ENCODE data around the gene PLEKHG4. TPM values are rescaled to one million over a fixed set of nuclear protein-coding genes. Genes with fewer than 3 reads are reported as not detected.
A peak's percentile ranks its signal among the peaks of the same experiment; 100 is the strongest.

The PLEKHG4 gene
- total RNA-seq, 2 donors from 2014 or later: 21.8 to 29.6 TPM

- WGBS, 2 donors: 59 to 65% methylated on average over 8 of the region's 8 CpGs
- intact Hi-C loops (cut with DNase I): no loop called here
- DNase-seq: no peak
Measured at GRCh38 chr16:67265834-67266233, 13.5 kb upstream of the PLEKHG4 start.

GRCh38 chr16:67268136-67268579, 11.2 kb upstream of the PLEKHG4 start:
- H3K4me3 ChIP-seq: no peak overlapping the region
- no peaks in the 10 kb centered on the region for H3K36me3 ChIP-seq (replicated peaks in 1 of 2; ENCODE audit: insufficient read depth in 1 of 2, low read depth in 2 of 2)
- peak in 3 of 4 donors; percentile 22 to 52 (median 50) for DNase-seq
- TF ChIP-seq POLR2A (IDR thresholded peaks at IDR 0.05) (no peak), CTCF (IDR thresholded peaks at IDR 0.05) (no peak)
- no peaks in the 10 kb centered on the region for H3K9me3 ChIP-seq
- 41 to 46% methylated on average over 4 to 5 of the region's 5 CpGs for WGBS, 2 donors
- peak; percentile 71 for ATAC-seq
- no peak overlapping the region for H3K27ac ChIP-seq
- H3K27me3 ChIP-seq: no peaks in the 10 kb centered on the region
- H3K4me1 ChIP-seq: no peaks in the 10 kb centered on the region
- intact Hi-C loops (cut with DNase I): no loop called here

More at GRCh38 chr16:67265834-67266233, 13.5 kb upstream of the PLEKHG4 start:
- no peaks in the 10 kb centered on the region for H3K9me3 ChIP-seq
- no peak overlapping the region for H3K4me3 ChIP-seq
- H3K36me3 ChIP-seq (replicated peaks in 1 of 2; ENCODE audit: insufficient read depth in 1 of 2, low read depth in 2 of 2): no peaks in the 10 kb centered on the region
- TF ChIP-seq POLR2A (IDR thresholded peaks at IDR 0.05) (no peak), CTCF (IDR thresholded peaks at IDR 0.05) (no peak)
- no peak for ATAC-seq
- H3K27ac ChIP-seq: no peak overlapping the region
- no peaks in the 10 kb centered on the region for H3K4me1 ChIP-seq
- no peaks in the 10 kb centered on the region for H3K27me3 ChIP-seq

GRCh38 chr16:67269766-67270165, 9.6 kb upstream of the PLEKHG4 start:
- no peak for DNase-seq
- no peak overlapping the region for H3K4me3 ChIP-seq
- no peaks in the 10 kb centered on the region for H3K36me3 ChIP-seq (replicated peaks in 1 of 2; ENCODE audit: insufficient read depth in 1 of 2, low read depth in 2 of 2)
- no peak overlapping the region for H3K27ac ChIP-seq
- TF ChIP-seq POLR2A (IDR thresholded peaks at IDR 0.05) (no peak), CTCF (IDR thresholded peaks at IDR 0.05) (no peak)
- no peaks in the 10 kb centered on the region for H3K4me1 ChIP-seq
- H3K27me3 ChIP-seq: no peaks in the 10 kb centered on the region
- whole genome bisulfite sequencing, 2 donors: 39 to 40% methylated on average over 5 of the region's 5 CpGs
- no peaks in the 10 kb centered on the region for H3K9me3 ChIP-seq
- ATAC-seq: no peak
- intact Hi-C loops (cut with DNase I): no loop called here

GRCh38 chr16:67270931-67271338, 8.4 kb upstream of the PLEKHG4 start:
- intact Hi-C loops (cut with DNase I): no loop called here
- ATAC-seq (no peak), DNase-seq (no peak)
- no peaks in the 10 kb centered on the region for H3K27me3 ChIP-seq
- no peak overlapping the region for H3K27ac ChIP-seq
- TF ChIP-seq CTCF (IDR thresholded peaks at IDR 0.05): no peak
- no peak for TF ChIP-seq POLR2A (IDR thresholded peaks at IDR 0.05)
- 79 to 85% methylated on average over 8 to 11 of the region's 11 CpGs for WGBS, 2 donors
- no peaks in the 10 kb centered on the region for H3K36me3 ChIP-seq (replicated peaks in 1 of 2; ENCODE audit: insufficient read depth in 1 of 2, low read depth in 2 of 2)
- H3K4me3 ChIP-seq: no peak overlapping the region
- H3K4me1 ChIP-seq: no peaks in the 10 kb centered on the region
- H3K9me3 ChIP-seq: no peaks in the 10 kb centered on the region

GRCh38 chr16:67271446-67271845, 7.9 kb upstream of the PLEKHG4 start:
- Histone ChIP-seq H3K27ac (no peak overlapping the region), H3K36me3 (replicated peaks in 1 of 2; ENCODE audit: insufficient read depth in 1 of 2, low read depth in 2 of 2) (no peaks in the 10 kb centered on the region), H3K4me1 (no peaks in the 10 kb centered on the region), H3K9me3 (no peaks in the 10 kb centered on the region), H3K27me3 (no peaks in the 10 kb centered on the region), H3K4me3 (no peak overlapping the region)
- intact Hi-C loops (cut with DNase I): no loop called here
- WGBS, 2 donors: 96 to 98% methylated on average over 4 of the region's 4 CpGs
- ATAC-seq (no peak), DNase-seq (no peak)
- TF ChIP-seq CTCF (IDR thresholded peaks at IDR 0.05) (no peak), POLR2A (IDR thresholded peaks at IDR 0.05) (no peak)
